Measurements from ENCODE around the gene NRN1. TPM values are rescaled to one million over a fixed set of nuclear protein-coding genes. Genes with fewer than 3 reads are reported as not detected.

Gene NRN1
- total RNA-seq, 1 experiment from 2014 or later = not detected

- no peaks in the 10 kb centered on the region for H3K4me1 Mint-ChIP-seq (ENCODE audit: low read depth, unreplicated experiment)
- intact Hi-C loops (cut with micrococcal nuclease; ENCODE audit: unreplicated experiment) = no loop called here
- H3K36me3 Mint-ChIP-seq (ENCODE audit: insufficient read depth, unreplicated experiment) = no peaks in the 10 kb centered on the region
- no peak for DNase-seq
- TF ChIP-seq CTCF (IDR thresholded peaks at IDR 0.05; ENCODE audit: unreplicated experiment) = no peak
- H3K4me3 Mint-ChIP-seq (ENCODE audit: low read depth, unreplicated experiment) = no peak overlapping the region
- no peak overlapping the region for H3K27ac Mint-ChIP-seq (ENCODE audit: unreplicated experiment)
- peaks cover 37% of the 10 kb centered on the region for H3K27me3 Mint-ChIP-seq (ENCODE audit: unreplicated experiment)
- CTCF ChIA-PET = no interaction called here
- no TSS peak for BruUV-seq (replicated peaks)
- peaks cover 3% of the 10 kb centered on the region for H3K9me3 Mint-ChIP-seq (ENCODE audit: low read depth, unreplicated experiment)
Observed at GRCh38 chr6:5986861-5987260, 19.9 kb downstream of the NRN1 start.

GRCh38 chr6:5984150-5985089, 22.3 kb downstream of the NRN1 start:
- intact Hi-C loops (cut with micrococcal nuclease; ENCODE audit: unreplicated experiment) = no loop called here
- DNase-seq = no peak
- peaks cover 3% of the 10 kb centered on the region for H3K9me3 Mint-ChIP-seq (ENCODE audit: low read depth, unreplicated experiment)
- H3K36me3 Mint-ChIP-seq (ENCODE audit: insufficient read depth, unreplicated experiment) = no peaks in the 10 kb centered on the region
- CTCF ChIA-PET = no interaction called here
- no peak for TF ChIP-seq CTCF (IDR thresholded peaks at IDR 0.05; ENCODE audit: unreplicated experiment)
- H3K4me3 Mint-ChIP-seq (ENCODE audit: low read depth, unreplicated experiment) = no peak overlapping the region
- BruUV-seq (replicated peaks) = no TSS peak
- no peaks in the 10 kb centered on the region for H3K4me1 Mint-ChIP-seq (ENCODE audit: low read depth, unreplicated experiment)
- H3K27ac Mint-ChIP-seq (ENCODE audit: unreplicated experiment) = no peak overlapping the region
- H3K27me3 Mint-ChIP-seq (ENCODE audit: unreplicated experiment) = peaks cover 34% of the 10 kb centered on the region

GRCh38 chr6:5981126-5982026, 25.3 kb downstream of the NRN1 start:
- TF ChIP-seq CTCF (IDR thresholded peaks at IDR 0.05; ENCODE audit: unreplicated experiment) = no peak
- CTCF ChIA-PET = no interaction called here
- DNase-seq = no peak
- H3K9me3 Mint-ChIP-seq (ENCODE audit: low read depth, unreplicated experiment) = no peaks in the 10 kb centered on the region
- no TSS peak for BruUV-seq (replicated peaks)
- no peaks in the 10 kb centered on the region for H3K4me1 Mint-ChIP-seq (ENCODE audit: low read depth, unreplicated experiment)
- H3K27ac Mint-ChIP-seq (ENCODE audit: unreplicated experiment) = no peak overlapping the region
- H3K36me3 Mint-ChIP-seq (ENCODE audit: insufficient read depth, unreplicated experiment) = no peaks in the 10 kb centered on the region
- H3K4me3 Mint-ChIP-seq (ENCODE audit: low read depth, unreplicated experiment) = no peak overlapping the region
- H3K27me3 Mint-ChIP-seq (ENCODE audit: unreplicated experiment) = peaks cover 21% of the 10 kb centered on the region
- intact Hi-C loops (cut with micrococcal nuclease; ENCODE audit: unreplicated experiment) = no loop called here

- intact Hi-C loops (cut with micrococcal nuclease; ENCODE audit: unreplicated experiment) = no loop called here
- CTCF ChIA-PET = no interaction called here
- H3K4me3 Mint-ChIP-seq (ENCODE audit: low read depth, unreplicated experiment) = no peak overlapping the region
- no peak for TF ChIP-seq CTCF (IDR thresholded peaks at IDR 0.05; ENCODE audit: unreplicated experiment)
- H3K27me3 Mint-ChIP-seq (ENCODE audit: unreplicated experiment) = peaks cover 21% of the 10 kb centered on the region
- BruUV-seq (replicated peaks) = no TSS peak
- no peaks in the 10 kb centered on the region for H3K9me3 Mint-ChIP-seq (ENCODE audit: low read depth, unreplicated experiment)
- H3K4me1 Mint-ChIP-seq (ENCODE audit: low read depth, unreplicated experiment) = no peaks in the 10 kb centered on the region
- no peaks in the 10 kb centered on the region for H3K36me3 Mint-ChIP-seq (ENCODE audit: insufficient read depth, unreplicated experiment)
- no peak overlapping the region for H3K27ac Mint-ChIP-seq (ENCODE audit: unreplicated experiment)
- no peak for DNase-seq
Observed at GRCh38 chr6:5979650-5980420, 26.9 kb downstream of the NRN1 start.

All from Calu3 (cell line).